Measurements from ENCODE around the gene ABHD4. TPM values are rescaled to one million over a fixed set of nuclear protein-coding genes. Genes with fewer than 3 reads are reported as not detected.
A peak's percentile ranks its signal among the peaks of the same experiment; 100 is the strongest.

ABHD4 gene
- polyA plus RNA-seq, 2 of the 4 experiments (the other 2 are of a cell fraction) = 58.3 to 70.7 TPM

DNA sequence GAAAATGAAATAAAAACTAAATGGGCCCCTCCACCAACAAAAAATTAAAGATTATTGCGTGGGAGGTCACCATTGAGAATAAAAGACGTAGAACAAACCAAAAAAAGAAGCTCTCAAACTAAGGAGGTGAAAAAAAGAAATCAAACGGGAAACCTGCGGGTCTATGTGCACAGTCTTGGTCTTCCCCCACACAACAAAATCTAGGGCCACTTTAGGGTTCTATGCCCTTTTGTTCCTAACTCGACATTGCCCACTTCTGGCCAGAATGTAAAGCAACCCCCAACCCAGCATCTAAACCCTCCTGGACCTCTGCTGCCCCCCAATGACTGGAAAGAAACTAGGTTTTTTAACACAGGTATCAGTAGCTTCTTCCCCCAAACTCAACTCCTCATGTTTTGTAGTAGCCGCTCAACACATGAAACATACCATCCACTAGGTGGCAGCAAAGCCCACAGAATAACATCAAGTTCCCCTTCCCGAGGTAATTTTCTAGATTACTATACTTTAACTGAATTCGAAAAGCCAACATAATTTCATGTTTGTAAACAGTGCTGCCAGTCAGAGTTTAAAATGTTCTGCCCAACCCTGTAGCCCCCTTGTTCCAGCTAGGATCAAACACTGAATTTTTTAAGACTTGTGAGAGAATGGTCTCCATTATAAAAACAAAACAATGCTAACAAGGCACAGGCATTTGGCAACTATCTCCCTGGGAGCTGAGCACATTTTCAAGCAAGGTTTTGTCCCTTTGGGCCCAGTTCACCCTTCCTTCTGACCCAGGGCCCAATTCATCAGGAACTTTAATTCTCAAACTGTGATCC lies 27.8 kb upstream of the ABHD4 start:
- ChIA-PET CTCF (interaction anchor here (0.6 to 16.3 kb wide), 114 partner anchors 10 to 779 kb away, joined by 3 to 376 read pairs (median 5); partner anchors contain the start of genes ABHD4, DAD1, LRP10 and MRPL52), POLR2A (interaction anchor here (0.5 to 1.6 kb wide), 6 partner anchors 19 to 196 kb away, joined by 3 to 7 read pairs (median 5); partner anchors contain the start of genes DAD1, OR6J1 and OXA1L)
- FAIRE-seq (peak; percentile 68), ATAC-seq (peak; percentile 82 to 87), DNase-seq (ENCODE audit: low read depth in 1 of 2, low spot score in 1 of 2) (peak; percentile 78 to 89)
- 18% methylated on average over 8 of the region's 8 CpGs for WGBS (ENCODE audit: missing lambda C conversion rate)
- H3K27ac ChIP-seq = peak overlapping the region; percentile 51 to 80; a peak in 5 of 6 replicates
- peaks cover 37% of the 10 kb centered on the region for H3K4me1 ChIP-seq
- H3K9me3 ChIP-seq = no peaks in the 10 kb centered on the region
- H3K4me2 ChIP-seq = peak overlapping the region; percentile 4; the same call in 2 of the 3 replicates
- TF ChIP-seq FOSL2 (IDR thresholded peaks at IDR 0.05) = no peak
- TF ChIP-seq FOSL2 (CRISPR knock-in tag; IDR thresholded peaks at IDR 0.05) = no peak
- TF ChIP-seq, protein P1, sequence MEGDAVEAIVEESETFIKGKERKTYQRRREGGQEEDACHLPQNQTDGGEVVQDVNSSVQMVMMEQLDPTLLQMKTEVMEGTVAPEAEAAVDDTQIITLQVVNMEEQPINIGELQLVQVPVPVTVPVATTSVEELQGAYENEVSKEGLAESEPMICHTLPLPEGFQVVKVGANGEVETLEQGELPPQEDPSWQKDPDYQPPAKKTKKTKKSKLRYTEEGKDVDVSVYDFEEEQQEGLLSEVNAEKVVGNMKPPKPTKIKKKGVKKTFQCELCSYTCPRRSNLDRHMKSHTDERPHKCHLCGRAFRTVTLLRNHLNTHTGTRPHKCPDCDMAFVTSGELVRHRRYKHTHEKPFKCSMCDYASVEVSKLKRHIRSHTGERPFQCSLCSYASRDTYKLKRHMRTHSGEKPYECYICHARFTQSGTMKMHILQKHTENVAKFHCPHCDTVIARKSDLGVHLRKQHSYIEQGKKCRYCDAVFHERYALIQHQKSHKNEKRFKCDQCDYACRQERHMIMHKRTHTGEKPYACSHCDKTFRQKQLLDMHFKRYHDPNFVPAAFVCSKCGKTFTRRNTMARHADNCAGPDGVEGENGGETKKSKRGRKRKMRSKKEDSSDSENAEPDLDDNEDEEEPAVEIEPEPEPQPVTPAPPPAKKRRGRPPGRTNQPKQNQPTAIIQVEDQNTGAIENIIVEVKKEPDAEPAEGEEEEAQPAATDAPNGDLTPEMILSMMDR (IDR thresholded peaks at IDR 0.05) = peak; percentile 95
- TF ChIP-seq SMC3 (IDR thresholded peaks at IDR 0.05) = peak; percentile 82
- peak; percentile 92 to 95 for TF ChIP-seq RAD21 (conservative IDR thresholded peaks at IDR 0.05 in 1 of 2, IDR thresholded peaks at IDR 0.05 in 1 of 2)
- TF ChIP-seq HES2 (IDR thresholded peaks at IDR 0.05) = no peak
- no peak overlapping the region for H3K4me3 ChIP-seq

DNA sequence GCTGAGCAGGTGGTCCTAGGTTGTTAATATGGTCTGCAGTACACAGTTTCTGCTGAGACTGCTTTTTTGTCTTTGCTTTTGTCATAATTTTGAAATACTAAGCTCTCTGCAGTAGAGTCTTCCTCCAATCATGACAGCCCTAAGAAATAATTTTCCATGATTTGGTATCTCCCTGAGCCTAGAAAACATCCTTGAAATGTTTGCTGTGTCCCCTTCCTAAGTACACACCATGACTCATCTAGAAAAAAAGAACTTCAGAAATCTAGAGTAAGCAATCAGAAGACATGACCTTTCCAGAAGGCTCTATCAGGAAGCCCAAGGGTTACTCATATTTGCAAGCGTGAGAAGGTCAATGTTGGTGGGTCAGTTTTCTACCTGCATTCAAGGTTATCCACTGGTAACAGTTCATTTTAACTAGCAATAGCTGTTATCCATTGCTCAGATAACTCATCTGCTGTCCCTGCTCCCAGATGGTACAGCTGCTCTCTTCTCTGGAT lies 25.5 kb upstream of the ABHD4 start:
- WGBS (ENCODE audit: missing lambda C conversion rate) = 10% methylated on average over 1 of the region's 1 CpG
- ChIA-PET POLR2A (interaction anchor here (0.7 to 2.2 kb wide), 3 partner anchors 17 to 300 kb away, joined by 5 to 7 read pairs (median 5); partner anchors contain the start of gene DAD1), CTCF (interaction anchor here (0.7 to 16.3 kb wide), 10 partner anchors 9 to 294 kb away, joined by 3 to 376 read pairs (median 62); partner anchors contain the start of genes ABHD4, DAD1 and OR6J1)
- H3K27ac ChIP-seq = peak overlapping the region; percentile 67 to 75
- FAIRE-seq = peak; percentile 70
- DNase-seq (ENCODE audit: low read depth in 1 of 2, low spot score in 1 of 2) = peak; percentile 24 to 65
- no peaks in the 10 kb centered on the region for H3K9me3 ChIP-seq
- ATAC-seq = peak; percentile 69 to 72; a peak in 5 of 6 replicates
- no peak for TF ChIP-seq FOSB (CRISPR knock-in tag; IDR thresholded peaks at IDR 0.05)
- TF ChIP-seq CBX2 (IDR thresholded peaks at IDR 0.05; ENCODE audit: borderline replicate concordance, low read depth) = no peak
- peak; percentile 49 for TF ChIP-seq JUNB (IDR thresholded peaks at IDR 0.05)
- TF ChIP-seq ZNF302 (CRISPR knock-in tag; IDR thresholded peaks at IDR 0.05) = no peak
- peak; percentile 92 for TF ChIP-seq MAFK (IDR thresholded peaks at IDR 0.05; ENCODE audit: partially characterized antibody)
- TF ChIP-seq JUN (IDR thresholded peaks at IDR 0.05) = no peak
- TF ChIP-seq RFX5 (IDR thresholded peaks at IDR 0.05) = no peak
- TF ChIP-seq RCOR1 (IDR thresholded peaks at IDR 0.05; ENCODE audit: low read depth, low read length) = no peak
- no peak for TF ChIP-seq RAD21 (conservative IDR thresholded peaks at IDR 0.05 in 1 of 2, IDR thresholded peaks at IDR 0.05 in 1 of 2)
- TF ChIP-seq, protein P2, sequence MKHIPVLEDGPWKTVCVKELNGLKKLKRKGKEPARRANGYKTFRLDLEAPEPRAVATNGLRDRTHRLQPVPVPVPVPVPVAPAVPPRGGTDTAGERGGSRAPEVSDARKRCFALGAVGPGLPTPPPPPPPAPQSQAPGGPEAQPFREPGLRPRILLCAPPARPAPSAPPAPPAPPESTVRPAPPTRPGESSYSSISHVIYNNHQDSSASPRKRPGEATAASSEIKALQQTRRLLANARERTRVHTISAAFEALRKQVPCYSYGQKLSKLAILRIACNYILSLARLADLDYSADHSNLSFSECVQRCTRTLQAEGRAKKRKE (CRISPR knock-in tag; IDR thresholded peaks at IDR 0.05; ENCODE audit: low read depth) = no peak
- peak; percentile 73; the same call in 1 of the 2 replicates for TF ChIP-seq ESRRA (IDR thresholded peaks at IDR 0.05; ENCODE audit: borderline replicate concordance, low read length)
- TF ChIP-seq CHD2 (IDR thresholded peaks at IDR 0.05; ENCODE audit: low read length, partially characterized antibody) = no peak
- TF ChIP-seq POLR2AphosphoS2 (conservative IDR thresholded peaks at IDR 0.05; ENCODE audit: low read length) = no peak
- no peak for TF ChIP-seq HDAC2 (IDR thresholded peaks at IDR 0.05)
- no peak for TF ChIP-seq NR3C1 (IDR thresholded peaks at IDR 0.05)
- TF ChIP-seq SMC3 (IDR thresholded peaks at IDR 0.05) = no peak
- TF ChIP-seq FOXS1 (CRISPR knock-in tag; IDR thresholded peaks at IDR 0.05) = no peak
- no peak for TF ChIP-seq PHF8 (IDR thresholded peaks at IDR 0.05; ENCODE audit: borderline replicate concordance, low read depth)
- no peak for TF ChIP-seq SREBF2 (IDR thresholded peaks at IDR 0.05)
- TF ChIP-seq, protein P3, sequence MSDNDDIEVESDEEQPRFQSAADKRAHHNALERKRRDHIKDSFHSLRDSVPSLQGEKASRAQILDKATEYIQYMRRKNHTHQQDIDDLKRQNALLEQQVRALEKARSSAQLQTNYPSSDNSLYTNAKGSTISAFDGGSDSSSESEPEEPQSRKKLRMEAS (IDR thresholded peaks at IDR 0.05) = no peak
- no peak for TF ChIP-seq MAZ (IDR thresholded peaks at IDR 0.05; ENCODE audit: borderline replicate concordance, low read depth, low read length)
- no peak for TF ChIP-seq MYC (IDR thresholded peaks at IDR 0.05; ENCODE audit: borderline replicate concordance, low read length)
- TF ChIP-seq FOSL2 (IDR thresholded peaks at IDR 0.05) = peak; percentile 48; the same call in 1 of the 2 replicates
- peak; percentile 82 for TF ChIP-seq FOSL2 (CRISPR knock-in tag; IDR thresholded peaks at IDR 0.05)
- peak overlapping the region; percentile 69 for H3K4me2 ChIP-seq
- H3K4me1 ChIP-seq = peaks cover 40% of the 10 kb centered on the region
- H3K4me3 ChIP-seq = no peak overlapping the region

Measured in A549 (cell line).